Measurements from ENCODE around the gene LIN7B. TPM values are rescaled to one million over a fixed set of nuclear protein-coding genes. Genes with fewer than 3 reads are reported as not detected.

LIN7B gene
- total RNA-seq, 4 donors from 2014 or later, result 6.5 to 19.8 (median 13.2) TPM

- ATAC-seq, result peak; percentile 100
These were observed 28.9 kb upstream of the LIN7B start, which contains the start of gene SNRNP70 for GRCh38 chr19:49085020-49085867. Gene SNRNP70 (plus strand): TSS chr19:49085451. CDS start chr19:49086415, 964 bp downstream.

GRCh38 chr19:49085868-49086232 is 28.3 kb upstream of the LIN7B start:
- no peak for ATAC-seq
- 0 to 2% methylated on average over 11 to 14 of the region's 14 CpGs for WGBS, 2 donors (ENCODE audit: low coverage in 1 of 2)
- H3K4me1 ChIP-seq, result peaks cover 4 to 51% (median 17%) of the 10 kb centered on the region in 3 donors
- no peaks in the 10 kb centered on the region for H3K9me3 ChIP-seq
- H3K27ac ChIP-seq, result peak overlapping the region; percentile 75 to 94 (median 92)
- H3K27me3 ChIP-seq, result no peaks in the 10 kb centered on the region
- no peak for TF ChIP-seq EP300 (IDR thresholded peaks at IDR 0.05)
- no peak for TF ChIP-seq CTCF (IDR thresholded peaks at IDR 0.05)
- TF ChIP-seq POLR2A (IDR thresholded peaks at IDR 0.05), result no peak
- no peak for TF ChIP-seq POLR2AphosphoS5 (IDR thresholded peaks at IDR 0.05)
- H3K36me3 ChIP-seq, result peaks cover 0 to 38% of the 10 kb centered on the region in 2 donors
- H3K4me3 ChIP-seq, result peak overlapping the region; percentile 80 to 98

More at GRCh38 chr19:49085020-49085867, 28.9 kb upstream of the LIN7B start, which contains the start of gene SNRNP70:
- TF ChIP-seq POLR2AphosphoS5 (IDR thresholded peaks at IDR 0.05), result peak; percentile 86
- no peak for TF ChIP-seq EP300 (IDR thresholded peaks at IDR 0.05)
- peak; percentile 85 to 91 for TF ChIP-seq POLR2A (IDR thresholded peaks at IDR 0.05)
- peak in 1 of 4 experiments; percentile 22 for TF ChIP-seq CTCF (IDR thresholded peaks at IDR 0.05)
- peaks cover 4 to 48% (median 17%) of the 10 kb centered on the region in 3 donors for H3K4me1 ChIP-seq
- no peaks in the 10 kb centered on the region for H3K27me3 ChIP-seq
- peaks cover 0 to 32% of the 10 kb centered on the region in 2 donors for H3K36me3 ChIP-seq
- H3K9me3 ChIP-seq, result no peaks in the 10 kb centered on the region
- H3K4me3 ChIP-seq, result peak within 1 kb of the TSS; percentile 80 to 98
- 0 to 1% methylated on average over 3 to 24 of the region's 89 CpGs for WGBS, 2 donors (ENCODE audit: low coverage in 1 of 2)
- H3K27ac ChIP-seq, result peak within 1 kb of the TSS; percentile 75 to 94 (median 92)

DNA sequence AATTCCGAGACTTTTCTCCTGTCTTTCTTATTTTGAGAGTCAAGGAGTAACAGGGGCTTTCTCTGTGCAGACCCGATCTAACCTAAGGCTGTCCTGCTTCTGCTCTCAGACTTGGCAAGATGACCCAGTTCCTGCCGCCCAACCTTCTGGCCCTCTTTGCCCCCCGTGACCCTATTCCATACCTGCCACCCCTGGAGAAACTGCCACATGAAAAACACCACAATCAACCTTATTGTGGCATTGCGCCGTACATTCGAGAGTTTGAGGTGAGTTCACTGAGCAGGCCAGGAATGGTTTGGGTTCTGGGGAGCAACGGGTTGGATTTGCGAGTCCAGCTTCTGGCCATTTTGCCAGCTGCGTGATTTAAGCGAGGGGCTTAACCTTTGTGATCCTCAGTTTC is 27.9 kb upstream of the LIN7B start:
- no peaks in the 10 kb centered on the region for H3K27me3 ChIP-seq
- peak overlapping the region; percentile 80 to 98 for H3K4me3 ChIP-seq
- H3K9me3 ChIP-seq, result no peaks in the 10 kb centered on the region
- peaks cover 0 to 43% of the 10 kb centered on the region in 2 donors for H3K36me3 ChIP-seq
- ATAC-seq, result no peak
- peaks cover 4 to 51% (median 17%) of the 10 kb centered on the region in 3 donors for H3K4me1 ChIP-seq
- WGBS, 2 donors (ENCODE audit: low coverage in 1 of 2), result 32 to 37% methylated on average over 3 to 7 of the region's 11 CpGs
- TF ChIP-seq EP300 (IDR thresholded peaks at IDR 0.05), result no peak
- TF ChIP-seq POLR2A (IDR thresholded peaks at IDR 0.05), result no peak
- TF ChIP-seq CTCF (IDR thresholded peaks at IDR 0.05), result no peak
- TF ChIP-seq POLR2AphosphoS5 (IDR thresholded peaks at IDR 0.05), result no peak
- H3K27ac ChIP-seq, result peak overlapping the region in 2 of 4 donors; percentile 90 to 93

GRCh38 chr19:49091391-49092038 is 22.7 kb upstream of the LIN7B start:
- Histone ChIP-seq H3K9me3 (no peaks in the 10 kb centered on the region), H3K4me3 (no peak overlapping the region), H3K27ac (no peak overlapping the region), H3K4me1 (peaks cover 1 to 57% (median 12%) of the 10 kb centered on the region in 3 donors), H3K36me3 (peaks cover 0 to 94% of the 10 kb centered on the region in 2 donors), H3K27me3 (no peaks in the 10 kb centered on the region)
- no peak for ATAC-seq
- TF ChIP-seq POLR2AphosphoS5 (IDR thresholded peaks at IDR 0.05), result no peak
- TF ChIP-seq CTCF (IDR thresholded peaks at IDR 0.05), result no peak
- TF ChIP-seq EP300 (IDR thresholded peaks at IDR 0.05), result no peak
- no peak for TF ChIP-seq POLR2A (IDR thresholded peaks at IDR 0.05)
- 87 to 90% methylated on average over 10 to 17 of the region's 17 CpGs for WGBS, 2 donors (ENCODE audit: low coverage in 1 of 2)

All from gastroesophageal sphincter (tissue), 4 donors.